Heart right ventricle (tissue), 16 donors: ENCODE results near the gene ZNRF2. TPM values are rescaled to one million over a fixed set of nuclear protein-coding genes. Genes with fewer than 3 reads are reported as not detected.
A peak's percentile ranks its signal among the peaks of the same experiment; 100 is the strongest.

Source experiments
- ATAC-seq, 8 donors: fragments of 200-7000 bp; cut with Tn5 transposase; one replicate each; pipeline ENCODE4 v1.9.1; 2020; ENCODE audit warnings: mild to moderate bottlenecking in 8 of 8, moderate library complexity in 8 of 8, moderate number of reproducible peaks in 1 of 8
- DNase-seq, 2 donors: peaks; one replicate each; pipeline ENCODE4 v3.0.0-alpha.2; 2020
- H3K27ac ChIP-seq, 10 donors: fragments of 200-600 bp; sonication (generic) in 2 of 10; one replicate each; pipeline versions ENCODE4 v1.5.0 to v1.8.0; 2020 to 2022; ENCODE audit warnings: mild to moderate bottlenecking in 3 of 10
- H3K27me3 ChIP-seq, 7 donors: fragments of 200-600 bp; one replicate each; pipeline ENCODE4 v1.8.0; 2021 to 2022; ENCODE audit warnings: mild to moderate bottlenecking in 2 of 7
- H3K36me3 ChIP-seq, 9 donors: fragments of 200-600 bp; sonication (generic) in 1 of 9; one replicate each; pipeline versions ENCODE4 v1.5.0 to v1.8.0; 2020 to 2022; ENCODE audit warnings: mild to moderate bottlenecking in 2 of 9
- H3K4me1 ChIP-seq, 9 donors: fragments of 200-600 bp; sonication (generic) in 1 of 9; one replicate each; pipeline versions ENCODE4 v1.5.0 to v1.8.0; 2020 to 2022; ENCODE audit warnings: mild to moderate bottlenecking in 4 of 9
- H3K4me3 ChIP-seq, 10 donors: fragments of 200-600 bp; sonication (generic) in 2 of 10; one replicate each; pipeline versions ENCODE4 v1.5.0 to v1.8.0; 2020 to 2022; ENCODE audit warnings: mild to moderate bottlenecking in 7 of 10, moderate library complexity in 2 of 10
- H3K9me3 ChIP-seq, 11 donors: fragments of 200-600 bp in 10 of 11; sonication (generic) in 2 of 11; one replicate each; pipeline versions ENCODE4 v1.5.0 to v1.8.0; 2013 to 2022; ENCODE audit warnings: mild to moderate bottlenecking in 2 of 11, control low read depth in 1 of 11, moderate library complexity in 1 of 11
- WGBS, 2 donors: extraction: QIAGEN DNeasy Blood & Tissue Kit; methylation state at CpG; one replicate each; pipeline ENCODE4 v1.1.7; 2013; ENCODE audit warnings: inconsistent platforms in 1 of 2; 5-methylcytosine and 5-hydroxymethylcytosine counted together
- intact Hi-C, 10 donors: fragments of 100-400 bp; cut with DNase I; formaldehyde crosslinking; loops; one replicate each; pipeline versions ENCODE4 v1.11.1 to v1.14.2; 2022
- polyA plus RNA-seq, 2 donors: library from polyadenylated mRNA; stranded (reverse); fragments of 200-250 nt; gene quantifications; one replicate each; pipeline ENCODE4 v1.2.3, GENCODE V29; 2013
- total RNA-seq, 10 donors: library from RNA; stranded (reverse); fragmentation: NEBNext Ultra II Directional in 3 of 10; extraction: Animal tissue kit (Norgen Biotek cat#: 25700) in 3 of 10; gene quantifications; one replicate each; pipeline versions ENCODE4 v1.2.1 to v1.2.4, GENCODE V29; 2021 to 2023
- TF ChIP-seq, protein P1 (sequence below), 9 donors: fragments of 200-600 bp; sonication (generic) in 2 of 9; IDR thresholded peaks; one replicate each; pipeline versions ENCODE4 v1.5.0 to v1.8.0; 2021 to 2022; ENCODE audit warnings: antibody characterized with exemption in 9 of 9, mild to moderate bottlenecking in 5 of 9, moderate library complexity in 1 of 9
- donor health status: Arrhythmogenic right ventricular cardiomyopathy.
- donor health status: ischemic (EF 13 %, LVEDD 7.1; RV severe dilation, severe dysfunction).
- donor health status: healthy with polysubstance abuse.
- donor health status: DM: no; HTN: yes; CAD: no.
- donor health status: DM: no; HTN: no; CAD: no.
- donor health status: ischemic (EF 25% LVEDD 6.9; RV normal size, moderate dysfunction).
- donor health status: ischemic (EF 25% LVEDD 5.7; RV mildly dilated, moderate dysfunction).
- donor health status: healthy.
- donor health status: DM: yes; HTN: yes; CAD: no.
- donor health status: Ischemic cardiomyopathy.
- donor health status: ischemic (EF 35%, LVEDD 5.7; RV mildly dilated, moderate dysfunction).
- donor health status: nonischemic (EF 11% LVEDD 7.7; RV severe dilation, severe dysfunction).
- donor health status: DM: yes; HTN: yes; CAD: no.
- donor health status: PGD.
- donor health status: ischemic (EF 29% LVEDD 5.4; RV normal size, mild dysfunction).
- donor health status: nonischemic (EF 23%, LVEDD 6.1; RV moderate dilation, normal function).

ZNRF2 gene
- total and polyA plus RNA-seq, 12 donors: 2.9 to 13.8 (median 8.7) TPM

DNA sequence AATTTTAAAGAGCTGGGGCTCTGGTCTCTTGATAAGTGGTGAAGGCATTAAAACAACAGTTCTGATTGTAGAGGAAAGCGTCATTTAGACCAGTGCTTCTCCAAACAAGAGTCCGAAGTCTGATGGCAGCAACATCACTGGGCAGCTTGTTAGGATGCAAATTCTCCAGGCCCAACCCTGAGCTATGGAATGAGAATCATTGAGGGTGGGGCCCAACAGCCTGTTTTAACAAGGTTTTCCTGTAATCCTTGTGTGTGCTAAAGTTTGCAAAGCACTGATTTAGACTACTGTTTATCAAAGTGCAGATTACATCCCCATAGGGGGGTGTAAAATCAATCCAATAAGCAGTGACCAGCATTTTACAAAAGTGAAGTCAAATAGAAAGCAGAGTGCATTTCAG is 2.6 kb upstream of the ZNRF2 start:
- Histone ChIP-seq H3K36me3 (no peaks in the 10 kb centered on the region), H3K4me3 (no peak overlapping the region), H3K27ac (no peak overlapping the region), H3K4me1 (peaks cover 3 to 35% (median 9%) of the 10 kb centered on the region in 9 donors), H3K9me3 (peaks cover 0 to 5% (median 0%) of the 10 kb centered on the region in 11 donors), H3K27me3 (no peaks in the 10 kb centered on the region)
- intact Hi-C loops: loop anchor here in 3 of 10 donors (5.0 to 10.0 kb wide), 5 partner anchors 114 to 281 kb away; partner anchors contain the start of genes FKBP14 (in 1 of the 3), NOD1 (in 1 of the 3) and PLEKHA8 (in 1 of the 3)
- ATAC-seq (no peak), DNase-seq (no peak)
- 90 to 91% methylated on average over 2 of the region's 2 CpGs for WGBS, 2 donors
- TF ChIP-seq, protein P1, sequence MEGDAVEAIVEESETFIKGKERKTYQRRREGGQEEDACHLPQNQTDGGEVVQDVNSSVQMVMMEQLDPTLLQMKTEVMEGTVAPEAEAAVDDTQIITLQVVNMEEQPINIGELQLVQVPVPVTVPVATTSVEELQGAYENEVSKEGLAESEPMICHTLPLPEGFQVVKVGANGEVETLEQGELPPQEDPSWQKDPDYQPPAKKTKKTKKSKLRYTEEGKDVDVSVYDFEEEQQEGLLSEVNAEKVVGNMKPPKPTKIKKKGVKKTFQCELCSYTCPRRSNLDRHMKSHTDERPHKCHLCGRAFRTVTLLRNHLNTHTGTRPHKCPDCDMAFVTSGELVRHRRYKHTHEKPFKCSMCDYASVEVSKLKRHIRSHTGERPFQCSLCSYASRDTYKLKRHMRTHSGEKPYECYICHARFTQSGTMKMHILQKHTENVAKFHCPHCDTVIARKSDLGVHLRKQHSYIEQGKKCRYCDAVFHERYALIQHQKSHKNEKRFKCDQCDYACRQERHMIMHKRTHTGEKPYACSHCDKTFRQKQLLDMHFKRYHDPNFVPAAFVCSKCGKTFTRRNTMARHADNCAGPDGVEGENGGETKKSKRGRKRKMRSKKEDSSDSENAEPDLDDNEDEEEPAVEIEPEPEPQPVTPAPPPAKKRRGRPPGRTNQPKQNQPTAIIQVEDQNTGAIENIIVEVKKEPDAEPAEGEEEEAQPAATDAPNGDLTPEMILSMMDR (IDR thresholded peaks at IDR 0.05): no peak

DNA sequence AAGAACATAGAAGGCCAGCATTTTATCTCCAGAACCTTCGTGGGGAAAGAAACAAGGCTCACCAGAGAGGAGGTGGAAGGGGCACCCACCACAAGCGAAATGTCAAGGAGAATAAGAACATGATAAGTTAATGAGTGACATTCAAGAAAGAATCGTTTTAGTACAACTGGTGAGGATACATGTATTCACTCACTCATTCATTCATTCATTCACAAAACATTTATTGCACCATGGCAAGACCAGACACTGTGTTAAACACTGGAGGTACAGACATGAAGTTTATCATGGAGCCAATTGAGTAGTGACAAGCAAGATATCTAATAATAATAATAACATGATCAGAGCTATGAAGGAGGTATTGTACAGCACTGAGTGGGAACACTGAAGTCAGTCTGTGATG is 1.7 kb upstream of the ZNRF2 start:
- H3K27ac ChIP-seq: no peak overlapping the region

DNA sequence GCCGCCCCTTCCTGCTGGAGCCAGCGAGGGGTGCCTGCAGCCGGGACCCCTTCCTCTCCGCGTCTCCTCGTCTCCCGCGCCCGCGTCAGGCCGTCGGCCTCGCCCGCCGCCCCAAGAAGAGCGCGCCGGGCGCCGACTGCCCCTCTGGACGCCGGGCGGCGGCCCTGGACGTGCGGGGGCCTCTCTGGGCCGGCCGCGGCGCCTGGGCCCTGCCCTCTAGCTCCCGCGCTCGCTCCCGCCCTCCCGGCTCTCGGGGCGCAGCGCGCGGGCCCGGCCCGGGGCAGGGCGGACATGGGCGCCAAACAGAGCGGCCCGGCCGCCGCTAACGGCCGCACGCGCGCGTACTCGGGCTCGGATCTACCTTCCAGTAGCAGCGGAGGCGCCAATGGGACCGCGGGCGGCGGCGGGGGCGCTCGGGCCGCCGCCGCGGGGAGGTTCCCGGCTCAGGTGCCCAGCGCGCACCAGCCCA is 704 bp downstream of the ZNRF2 start:
- Histone ChIP-seq H3K4me1 (peaks cover 4 to 46% (median 35%) of the 10 kb centered on the region in 9 donors), H3K36me3 (no peaks in the 10 kb centered on the region), H3K9me3 (peaks cover 0 to 6% (median 0%) of the 10 kb centered on the region in 11 donors), H3K27me3 (no peaks in the 10 kb centered on the region), H3K4me3 (peak overlapping the region; percentile 45 to 95 (median 81)), H3K27ac (peak overlapping the region; percentile 83 to 99 (median 98))
- ATAC-seq: peak in 6 of 8 donors; percentile 12 to 40 (median 24)
- TF ChIP-seq, protein P1 (IDR thresholded peaks at IDR 0.05): no peak
- WGBS, 2 donors: 0 to 1% methylated on average over 52 to 72 of the region's 72 CpGs
- no peak for DNase-seq
- intact Hi-C loops: loop anchor here in 2 of 10 donors (10.0 kb wide), 2 partner anchors 190 to 260 kb away; partner anchors contain the start of genes FKBP14 (in 1 of the 2), NOD1 (in 1 of the 2) and PLEKHA8 (in 1 of the 2)

More for the DNA sequence above, 1.7 kb upstream of the ZNRF2 start:
- DNase-seq: no peak
- no peak overlapping the region for H3K4me3 ChIP-seq
- no peaks in the 10 kb centered on the region for H3K36me3 ChIP-seq
- 83 to 84% methylated on average over 3 of the region's 3 CpGs for WGBS, 2 donors
- TF ChIP-seq, protein P1 (IDR thresholded peaks at IDR 0.05): no peak
- intact Hi-C loops: loop anchor here in 3 of 10 donors (5.0 to 10.0 kb wide), 5 partner anchors 115 to 280 kb away; partner anchors contain the start of genes FKBP14 (in 1 of the 3), NOD1 (in 1 of the 3) and PLEKHA8 (in 1 of the 3)
- peaks cover 4 to 42% (median 17%) of the 10 kb centered on the region in 9 donors for H3K4me1 ChIP-seq
- no peaks in the 10 kb centered on the region for H3K27me3 ChIP-seq
- no peak for ATAC-seq
- peaks cover 0 to 6% (median 0%) of the 10 kb centered on the region in 11 donors for H3K9me3 ChIP-seq

DNA sequence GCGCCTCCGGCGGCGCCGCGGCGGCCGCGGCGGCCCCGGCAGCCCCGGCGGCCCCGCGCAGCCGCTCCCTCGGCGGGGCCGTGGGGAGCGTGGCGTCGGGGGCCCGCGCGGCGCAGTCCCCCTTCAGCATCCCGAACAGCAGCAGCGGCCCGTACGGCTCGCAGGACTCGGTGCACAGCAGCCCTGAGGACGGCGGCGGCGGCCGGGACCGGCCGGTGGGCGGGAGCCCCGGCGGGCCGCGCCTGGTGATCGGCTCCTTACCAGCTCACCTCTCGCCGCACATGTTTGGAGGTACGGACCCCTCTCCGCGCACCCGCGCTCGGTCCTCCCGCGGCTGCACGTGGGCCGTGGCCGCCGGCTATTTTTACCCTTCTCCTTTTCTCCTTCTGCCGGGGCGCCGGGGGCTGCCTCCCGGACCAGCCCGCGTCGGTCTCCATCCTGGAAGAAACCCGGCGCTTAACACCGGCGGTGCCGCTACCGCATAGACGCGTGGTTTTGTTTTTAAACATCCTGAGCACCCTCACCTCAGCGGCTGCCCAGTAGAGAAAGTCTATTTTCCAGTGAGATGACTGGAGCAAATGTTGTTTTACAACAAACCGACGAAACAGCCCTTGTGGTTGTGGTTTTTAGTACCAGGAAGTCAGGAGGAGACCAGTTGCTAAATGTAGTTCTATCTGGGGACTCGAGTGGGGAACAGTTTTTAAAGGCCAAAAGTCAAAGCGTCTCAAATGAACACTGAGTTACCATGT is 1.3 kb downstream of the ZNRF2 start:
- no peak for ATAC-seq
- WGBS, 2 donors: 1% methylated on average over 69 to 79 of the region's 79 CpGs
- H3K9me3 ChIP-seq: peaks cover 0 to 6% (median 0%) of the 10 kb centered on the region in 11 donors
- H3K27ac ChIP-seq: peak overlapping the region; percentile 76 to 99 (median 98)
- H3K4me3 ChIP-seq: peak overlapping the region; percentile 63 to 95 (median 81)
- TF ChIP-seq, protein P1 (IDR thresholded peaks at IDR 0.05): no peak
- peaks cover 4 to 52% (median 35%) of the 10 kb centered on the region in 9 donors for H3K4me1 ChIP-seq
- intact Hi-C loops: loop anchor here in 2 of 10 donors (10.0 kb wide), 2 partner anchors 189 to 261 kb away; partner anchors contain the start of genes FKBP14 (in 1 of the 2), NOD1 (in 1 of the 2) and PLEKHA8 (in 1 of the 2)
- peak; percentile 21 to 33 for DNase-seq
- no peaks in the 10 kb centered on the region for H3K27me3 ChIP-seq
- no peaks in the 10 kb centered on the region for H3K36me3 ChIP-seq
